Measurements from ENCODE around the gene ALOX12. TPM values are rescaled to one million over a fixed set of nuclear protein-coding genes. Genes with fewer than 3 reads are reported as not detected.
"Not testable (repeated sequence)": the region's sequence is repeated elsewhere in the genome, so short reads cannot be mapped to it uniquely, and the experiment has no call there.

Gene ALOX12
- total RNA-seq, 1 donor, result not detected

DNA sequence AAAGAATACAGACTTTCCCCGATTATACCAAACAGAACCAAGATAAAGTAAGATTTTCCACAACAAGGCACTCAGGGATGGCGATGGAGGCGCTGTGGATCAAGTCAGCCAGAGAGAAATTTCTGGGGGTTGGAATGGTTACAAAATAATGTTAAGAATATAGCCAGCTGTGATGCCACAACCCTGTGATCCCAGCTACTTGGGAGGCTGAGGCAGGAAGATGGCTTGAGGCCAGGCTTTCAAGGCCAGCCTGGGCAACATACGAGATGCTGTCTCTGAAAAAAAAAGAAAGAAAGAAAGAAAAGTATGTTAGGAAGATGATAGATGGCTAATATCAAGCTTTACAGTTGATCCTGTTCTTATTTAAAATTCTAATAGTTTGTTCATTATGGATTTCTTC, 10.6 kb upstream of the ALOX12 start:
- Histone ChIP-seq H3K9me3 (ENCODE audit: low read depth, low read length) (no peaks in the 10 kb centered on the region), H3K36me3 (ENCODE audit: insufficient read depth, low read length) (no peaks in the 10 kb centered on the region), H3K79me2 (ENCODE audit: insufficient read depth, low read length) (no peaks in the 10 kb centered on the region), H3K27me3 (ENCODE audit: insufficient read depth, low read length) (no peaks in the 10 kb centered on the region), H4K20me1 (ENCODE audit: insufficient read depth, low read length) (no peaks in the 10 kb centered on the region), H2AFZ (ENCODE audit: low read length) (no peak overlapping the region), H3K4me2 (ENCODE audit: insufficient read depth, low read length) (no peak overlapping the region), H3K4me1 (ENCODE audit: insufficient read depth, low read length) (no peaks in the 10 kb centered on the region), H3K27ac (ENCODE audit: low read depth, low read length) (no peak overlapping the region), H3K4me3 (ENCODE audit: insufficient read depth, low read length) (no peak overlapping the region)
- DNase-seq (ENCODE audit: insufficient read length, low spot score, missing footprints), result no peak
- TF ChIP-seq, protein P1, sequence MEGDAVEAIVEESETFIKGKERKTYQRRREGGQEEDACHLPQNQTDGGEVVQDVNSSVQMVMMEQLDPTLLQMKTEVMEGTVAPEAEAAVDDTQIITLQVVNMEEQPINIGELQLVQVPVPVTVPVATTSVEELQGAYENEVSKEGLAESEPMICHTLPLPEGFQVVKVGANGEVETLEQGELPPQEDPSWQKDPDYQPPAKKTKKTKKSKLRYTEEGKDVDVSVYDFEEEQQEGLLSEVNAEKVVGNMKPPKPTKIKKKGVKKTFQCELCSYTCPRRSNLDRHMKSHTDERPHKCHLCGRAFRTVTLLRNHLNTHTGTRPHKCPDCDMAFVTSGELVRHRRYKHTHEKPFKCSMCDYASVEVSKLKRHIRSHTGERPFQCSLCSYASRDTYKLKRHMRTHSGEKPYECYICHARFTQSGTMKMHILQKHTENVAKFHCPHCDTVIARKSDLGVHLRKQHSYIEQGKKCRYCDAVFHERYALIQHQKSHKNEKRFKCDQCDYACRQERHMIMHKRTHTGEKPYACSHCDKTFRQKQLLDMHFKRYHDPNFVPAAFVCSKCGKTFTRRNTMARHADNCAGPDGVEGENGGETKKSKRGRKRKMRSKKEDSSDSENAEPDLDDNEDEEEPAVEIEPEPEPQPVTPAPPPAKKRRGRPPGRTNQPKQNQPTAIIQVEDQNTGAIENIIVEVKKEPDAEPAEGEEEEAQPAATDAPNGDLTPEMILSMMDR (IDR thresholded peaks at IDR 0.05; ENCODE audit: extremely low read depth, low read depth, low read length), result no peak

DNA sequence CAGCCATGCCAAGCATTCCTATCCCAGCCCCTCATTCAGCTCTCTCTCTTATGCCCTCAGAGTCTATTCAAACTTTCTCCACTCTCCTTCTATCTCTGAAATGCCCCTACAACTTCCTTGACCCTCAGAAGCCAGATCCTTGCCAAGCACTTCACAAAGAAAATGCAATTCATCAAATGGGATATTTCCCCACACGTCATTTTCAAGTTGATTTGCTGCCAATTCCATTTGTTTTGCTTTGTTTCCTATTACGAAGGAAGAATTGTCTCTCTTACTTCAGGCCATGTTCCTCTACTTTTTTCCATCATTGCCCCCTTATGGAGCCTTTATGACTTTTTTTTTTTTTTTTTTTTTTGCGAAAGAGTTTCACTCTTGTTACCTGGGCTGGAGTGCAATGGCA, 9.2 kb upstream of the ALOX12 start:
- DNase-seq (ENCODE audit: insufficient read length, low spot score, missing footprints), result no peak
- no peak overlapping the region for H3K4me3 ChIP-seq (ENCODE audit: insufficient read depth, low read length)
- H4K20me1 ChIP-seq (ENCODE audit: insufficient read depth, low read length), result no peaks in the 10 kb centered on the region
- H3K79me2 ChIP-seq (ENCODE audit: insufficient read depth, low read length), result no peaks in the 10 kb centered on the region
- H3K36me3 ChIP-seq (ENCODE audit: insufficient read depth, low read length), result no peaks in the 10 kb centered on the region
- no peak overlapping the region for H3K27ac ChIP-seq (ENCODE audit: low read depth, low read length)
- no peaks in the 10 kb centered on the region for H3K9me3 ChIP-seq (ENCODE audit: low read depth, low read length)
- no peaks in the 10 kb centered on the region for H3K4me1 ChIP-seq (ENCODE audit: insufficient read depth, low read length)
- H2AFZ ChIP-seq (ENCODE audit: low read length), result no peak overlapping the region
- H3K4me2 ChIP-seq (ENCODE audit: insufficient read depth, low read length), result no peak overlapping the region
- H3K27me3 ChIP-seq (ENCODE audit: insufficient read depth, low read length), result no peaks in the 10 kb centered on the region
- TF ChIP-seq, protein P1 (IDR thresholded peaks at IDR 0.05; ENCODE audit: extremely low read depth, low read depth, low read length), result no peak

DNA sequence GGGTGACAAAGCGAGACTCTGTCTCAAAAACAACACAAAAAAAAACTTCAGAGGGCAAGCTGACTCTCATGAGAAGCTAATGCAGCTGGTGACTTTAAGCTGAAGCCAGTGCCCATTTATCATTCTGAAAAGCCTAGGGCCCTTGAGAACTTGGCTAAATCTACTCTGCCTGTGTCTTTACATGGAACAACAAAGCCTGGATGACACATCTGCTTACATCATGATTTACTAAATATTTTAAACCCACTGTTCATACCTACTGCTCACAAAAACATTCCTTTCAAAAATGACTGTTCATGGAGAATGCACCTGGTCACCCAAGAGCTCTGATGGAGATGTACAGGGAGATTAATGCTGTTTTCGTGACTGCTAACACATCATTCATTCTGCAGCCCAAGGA, 6.1 kb upstream of the ALOX12 start:
- Histone ChIP-seq H3K4me1 (ENCODE audit: insufficient read depth, low read length) (no peaks in the 10 kb centered on the region), H3K79me2 (ENCODE audit: insufficient read depth, low read length) (no peaks in the 10 kb centered on the region), H3K4me2 (ENCODE audit: insufficient read depth, low read length) (no peak overlapping the region), H2AFZ (ENCODE audit: low read length) (no peak overlapping the region), H3K36me3 (ENCODE audit: insufficient read depth, low read length) (no peaks in the 10 kb centered on the region), H4K20me1 (ENCODE audit: insufficient read depth, low read length) (no peaks in the 10 kb centered on the region), H3K9me3 (ENCODE audit: low read depth, low read length) (no peaks in the 10 kb centered on the region), H3K27me3 (ENCODE audit: insufficient read depth, low read length) (no peaks in the 10 kb centered on the region), H3K27ac (ENCODE audit: low read depth, low read length) (no peak overlapping the region), H3K4me3 (ENCODE audit: insufficient read depth, low read length) (no peak overlapping the region)
- TF ChIP-seq, protein P1 (IDR thresholded peaks at IDR 0.05; ENCODE audit: extremely low read depth, low read depth, low read length), result no peak
- DNase-seq (ENCODE audit: insufficient read length, low spot score, missing footprints), result no peak

DNA sequence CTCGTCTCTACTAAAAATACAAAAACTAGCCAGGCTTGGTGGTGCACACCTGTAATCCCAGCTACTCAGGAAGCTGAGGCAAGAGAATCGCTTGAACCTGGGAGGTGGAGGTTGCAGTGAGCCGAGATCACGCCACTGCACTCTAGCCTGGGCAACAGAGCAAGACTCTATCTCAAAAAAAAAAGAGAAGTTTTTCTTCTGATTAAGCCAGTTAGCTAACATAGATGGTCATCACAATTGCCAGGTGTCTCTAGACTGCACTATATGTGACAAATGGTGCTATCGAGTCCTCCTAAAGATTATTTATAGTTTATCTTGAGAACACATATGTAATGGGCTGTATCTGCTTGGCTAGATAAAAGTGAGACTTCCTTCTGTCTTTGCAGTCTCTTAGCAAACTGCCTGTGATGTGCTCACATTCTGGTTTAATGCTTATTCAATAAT, 2.2 kb upstream of the ALOX12 start:
- not testable (repeated sequence) for H3K27ac ChIP-seq (ENCODE audit: low read depth, low read length); H3K4me1 ChIP-seq (ENCODE audit: insufficient read depth, low read length); H4K20me1 ChIP-seq (ENCODE audit: insufficient read depth, low read length); H3K4me2 ChIP-seq (ENCODE audit: insufficient read depth, low read length); H3K79me2 ChIP-seq (ENCODE audit: insufficient read depth, low read length); H3K27me3 ChIP-seq (ENCODE audit: insufficient read depth, low read length); H3K9me3 ChIP-seq (ENCODE audit: low read depth, low read length); H2AFZ ChIP-seq (ENCODE audit: low read length); H3K36me3 ChIP-seq (ENCODE audit: insufficient read depth, low read length); DNase-seq (ENCODE audit: insufficient read length, low spot score, missing footprints); H3K4me3 ChIP-seq (ENCODE audit: insufficient read depth, low read length)
